MM.1S (cell line): Measurements from ENCODE around the gene GALE.

Experiments used
- CTCF ChIP-seq: fragments of 300-600 bp; sonication (generic); IDR thresholded peaks from 2 replicates; pipeline ENCODE4 v1.5.1; 2016; ENCODE audit warnings: antibody characterized with exemption, low read length, mixed read lengths
- EZH2 ChIP-seq: fragments of 300-600 bp; sonication (generic); optimal IDR thresholded peaks from 2 replicates; pipeline ENCODE3; 2017; ENCODE audit warnings: low read depth, mild to moderate bottlenecking, antibody characterized with exemption, low read length, mixed read lengths
- EZH2phosphoT487 ChIP-seq: fragments of 300-600 bp; sonication (generic); IDR thresholded peaks from 2 replicates; pipeline ENCODE4 v1.6.1; 2018; ENCODE audit warnings: antibody characterized with exemption, low read length

GRCh38 chr1:23788695-23789094, 11.9 kb downstream of the GALE start:
- TF ChIP-seq CTCF = no peak
- TF ChIP-seq EZH2phosphoT487 = no peak
- TF ChIP-seq EZH2 = no peak
